HepG2 (cell line): Measurements from ENCODE around the gene CPA5.

Experiments used
- ATF3 ChIP-seq: sonication (generic); formaldehyde crosslinking; IDR thresholded peaks from 2 replicates; pipeline ENCODE4 v1.4.0; 2020; ENCODE audit warnings: missing genetic modification reagents
- FUBP1 ChIP-seq: sonication (generic); formaldehyde crosslinking; IDR thresholded peaks from 2 replicates; pipeline ENCODE4 v1.5.1; 2020; ENCODE audit warnings: missing genetic modification reagents, mild to moderate bottlenecking, borderline replicate concordance
- IRF9 ChIP-seq: sonication (generic); formaldehyde crosslinking; IDR thresholded peaks from 2 replicates; pipeline ENCODE4 v1.8.0; 2022; ENCODE audit warnings: missing genetic modification reagents, mild to moderate bottlenecking, borderline replicate concordance

GRCh38 chr7:130379532-130379920 is 34.9 kb downstream of the CPA5 start:
- TF ChIP-seq ATF3 = no peak
- TF ChIP-seq FUBP1 (CRISPR knock-in tag) = no peak
- no peak for TF ChIP-seq IRF9 (CRISPR knock-in tag)
